Activated naive CD4-positive, alpha-beta T cell treated with anti-CD3 and anti-CD28 coated beads, Interleukin-2, amount 10 ng/mL, durations not matched to agents 7 days and 5 days (primary cell): Measurements from ENCODE around the gene NAA38.
A peak's percentile ranks its signal among the peaks of the same experiment; 100 is the strongest.

Experiments
- CTCF ChIA-PET: fragments of 350-600 bp; sonication (Branson Sonifier 250); formaldehyde crosslinking; loops from one replicate; lab custom pipeline; 2021; ENCODE audit warnings: antibody characterized with exemption; lab: Charles Lee
- DNase-seq: peaks from one replicate; pipeline ENCODE4 v3.0.0-alpha.2; 2020
- H3K27ac Mint-ChIP-seq: one replicate; pipeline ENCODE4 v1.8.0; 2021; ENCODE audit warnings: mild to moderate bottlenecking, moderate library complexity, mixed read lengths
- H3K27me3 Mint-ChIP-seq: one replicate; pipeline ENCODE4 v1.8.0; 2021; ENCODE audit warnings: mild to moderate bottlenecking, mixed read lengths
- H3K36me3 Mint-ChIP-seq: one replicate; pipeline ENCODE4 v1.8.0; 2021; ENCODE audit warnings: mixed read lengths
- H3K4me1 Mint-ChIP-seq: one replicate; pipeline ENCODE4 v1.8.0; 2021; ENCODE audit warnings: mixed read lengths
- H3K4me3 Mint-ChIP-seq: one replicate; pipeline ENCODE4 v1.8.0; 2021; ENCODE audit warnings: mild to moderate bottlenecking, moderate library complexity, mixed read lengths
- H3K9me3 Mint-ChIP-seq: one replicate; pipeline ENCODE4 v1.8.0; 2021; ENCODE audit warnings: mixed read lengths

The NAA38 gene

DNA sequence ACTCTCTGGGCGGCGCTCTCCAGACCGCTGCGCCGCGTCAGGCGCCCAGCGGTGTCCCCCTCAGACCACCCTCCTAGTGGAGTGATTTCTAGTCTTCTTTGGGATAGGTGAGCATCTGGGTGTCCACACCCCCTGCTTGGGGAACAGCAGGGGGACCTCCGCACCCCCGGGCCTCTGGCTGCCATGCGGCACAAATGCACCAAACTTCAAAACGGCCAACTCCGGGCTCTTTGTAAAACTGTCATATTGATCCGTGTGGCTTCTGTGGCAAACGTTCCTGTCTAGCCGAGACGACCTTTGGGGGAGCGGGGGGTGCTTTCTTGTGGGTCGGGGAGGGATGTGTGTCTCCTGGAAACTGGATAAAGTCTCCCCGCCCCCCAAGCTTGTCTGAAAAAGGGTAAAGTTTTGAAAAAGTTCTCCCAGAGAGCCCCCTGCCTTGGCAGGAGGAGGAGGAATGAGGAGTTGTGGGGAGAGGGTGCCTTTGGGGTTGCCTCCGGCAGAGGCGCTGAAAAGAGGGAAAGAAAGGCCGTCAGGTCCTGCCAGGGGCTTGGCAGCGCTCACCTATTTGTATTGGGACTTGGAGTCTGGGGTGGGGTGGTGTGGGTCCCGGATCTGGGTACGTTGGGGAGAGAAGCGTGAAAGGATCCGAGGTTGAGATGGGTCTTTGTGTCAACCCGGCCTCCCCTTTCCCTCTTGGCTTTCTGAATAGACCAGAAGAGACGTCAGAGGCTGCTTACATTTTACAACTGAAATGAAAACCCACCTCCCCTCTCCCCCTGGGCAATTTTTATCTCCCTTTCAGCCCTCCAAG, 29.1 kb upstream of the NAA38 start:
- Mint-ChIP-seq H3K27ac (no peak overlapping the region), H3K4me3 (no peak overlapping the region), H3K36me3 (peaks cover 26% of the 10 kb centered on the region), H3K9me3 (no peaks in the 10 kb centered on the region), H3K27me3 (no peaks in the 10 kb centered on the region), H3K4me1 (peaks cover 15% of the 10 kb centered on the region)
- CTCF ChIA-PET, result interaction anchor here (1.0 to 1.5 kb wide), 4 partner anchors 10 to 103 kb away, joined by 3 to 5 read pairs (median 3); no protein-coding TSS in a partner anchor
- peak; percentile 73 for DNase-seq

DNA sequence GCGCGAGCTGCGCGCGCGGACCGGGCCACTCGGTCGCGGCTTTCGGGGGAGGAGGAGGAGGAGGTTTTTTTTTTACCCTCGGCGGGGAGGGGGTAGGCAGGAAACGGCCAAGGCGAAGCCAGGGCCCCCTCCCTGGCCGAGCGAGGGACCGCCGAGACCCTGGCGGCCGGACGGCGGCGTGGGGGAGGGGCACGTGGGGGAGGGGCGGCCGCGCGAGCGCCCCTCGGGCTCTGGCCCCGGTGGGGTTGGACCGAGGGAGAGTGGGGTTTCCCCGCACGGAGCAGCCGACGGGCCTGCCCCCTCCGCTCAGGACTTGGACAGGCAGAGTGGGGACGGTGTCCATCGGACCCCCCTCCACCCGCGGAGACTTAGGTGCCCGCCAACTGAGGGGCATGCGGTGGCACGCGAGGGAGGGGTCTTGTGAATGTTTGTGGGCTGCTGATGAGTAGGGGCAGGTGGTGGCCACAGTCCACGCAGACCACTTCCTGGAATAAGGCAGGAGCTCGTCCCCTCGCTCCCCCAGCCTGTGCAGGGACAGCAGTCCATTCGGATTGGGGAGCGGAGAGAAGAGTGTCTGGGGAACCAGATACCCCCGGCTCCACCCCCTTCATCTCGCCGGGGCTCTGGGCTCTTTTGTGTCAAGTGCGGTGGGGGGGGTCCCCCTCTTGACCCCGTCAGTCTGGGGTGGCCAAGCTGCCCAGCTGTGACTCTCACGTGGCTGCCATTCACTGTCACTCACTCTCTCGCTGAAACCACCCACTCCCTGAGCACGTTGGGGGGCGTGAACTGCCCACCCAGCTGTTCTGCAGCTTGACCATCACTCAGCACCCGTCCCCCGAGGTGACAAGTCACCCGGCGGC, 28.2 kb upstream of the NAA38 start:
- H3K27me3 Mint-ChIP-seq, result no peaks in the 10 kb centered on the region
- peak overlapping the region; percentile 78 for H3K27ac Mint-ChIP-seq
- H3K9me3 Mint-ChIP-seq, result no peaks in the 10 kb centered on the region
- peak; percentile 60 for DNase-seq
- peak overlapping the region; percentile 60 for H3K4me3 Mint-ChIP-seq
- peaks cover 14% of the 10 kb centered on the region for H3K4me1 Mint-ChIP-seq
- CTCF ChIA-PET, result interaction anchor here (1.0 to 1.5 kb wide), 4 partner anchors 9 to 104 kb away, joined by 3 to 5 read pairs (median 3); no protein-coding TSS in a partner anchor
- peaks cover 19% of the 10 kb centered on the region for H3K36me3 Mint-ChIP-seq

DNA sequence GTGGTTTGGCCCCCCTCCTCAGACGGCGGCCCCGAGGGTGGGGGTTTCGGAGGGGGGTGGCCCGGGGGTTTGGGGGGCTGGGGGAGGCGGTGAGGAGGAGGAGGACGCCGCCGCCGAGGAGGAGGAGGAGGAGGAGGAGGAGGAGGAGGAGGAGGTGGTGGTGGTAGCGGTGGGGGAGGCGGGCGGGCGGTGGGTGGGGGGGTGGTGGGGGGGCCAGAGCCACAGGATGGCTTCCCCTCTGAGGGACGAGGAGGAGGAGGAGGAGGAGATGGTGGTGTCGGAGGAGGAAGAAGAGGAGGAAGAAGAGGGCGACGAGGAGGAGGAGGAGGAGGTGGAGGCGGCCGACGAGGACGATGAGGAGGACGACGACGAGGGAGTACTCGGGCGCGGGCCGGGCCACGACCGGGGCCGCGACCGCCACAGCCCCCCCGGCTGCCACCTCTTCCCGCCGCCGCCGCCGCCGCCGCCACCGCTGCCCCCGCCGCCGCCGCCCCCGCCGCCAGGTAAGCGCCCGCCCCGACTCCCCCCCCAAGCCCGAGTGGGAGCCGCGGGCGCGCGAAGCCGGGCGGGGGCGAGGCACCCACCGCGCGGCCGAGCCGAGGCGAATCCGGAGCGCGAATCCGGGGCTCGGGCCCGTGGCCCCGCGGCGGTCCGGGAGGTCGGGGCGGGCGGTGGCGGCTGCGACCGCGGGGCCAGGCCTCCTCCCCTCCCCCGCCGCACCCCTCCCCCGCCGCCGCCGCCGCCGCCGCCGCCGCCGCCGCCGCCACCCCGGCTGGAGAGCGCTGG, 27.4 kb upstream of the NAA38 start:
- peak overlapping the region; percentile 72 for H3K4me3 Mint-ChIP-seq
- peak overlapping the region; percentile 84 for H3K27ac Mint-ChIP-seq
- no peaks in the 10 kb centered on the region for H3K9me3 Mint-ChIP-seq
- H3K27me3 Mint-ChIP-seq, result no peaks in the 10 kb centered on the region
- peaks cover 8% of the 10 kb centered on the region for H3K4me1 Mint-ChIP-seq
- H3K36me3 Mint-ChIP-seq, result peaks cover 11% of the 10 kb centered on the region
- peak; percentile 49 for DNase-seq
- CTCF ChIA-PET, result no interaction called here

DNA sequence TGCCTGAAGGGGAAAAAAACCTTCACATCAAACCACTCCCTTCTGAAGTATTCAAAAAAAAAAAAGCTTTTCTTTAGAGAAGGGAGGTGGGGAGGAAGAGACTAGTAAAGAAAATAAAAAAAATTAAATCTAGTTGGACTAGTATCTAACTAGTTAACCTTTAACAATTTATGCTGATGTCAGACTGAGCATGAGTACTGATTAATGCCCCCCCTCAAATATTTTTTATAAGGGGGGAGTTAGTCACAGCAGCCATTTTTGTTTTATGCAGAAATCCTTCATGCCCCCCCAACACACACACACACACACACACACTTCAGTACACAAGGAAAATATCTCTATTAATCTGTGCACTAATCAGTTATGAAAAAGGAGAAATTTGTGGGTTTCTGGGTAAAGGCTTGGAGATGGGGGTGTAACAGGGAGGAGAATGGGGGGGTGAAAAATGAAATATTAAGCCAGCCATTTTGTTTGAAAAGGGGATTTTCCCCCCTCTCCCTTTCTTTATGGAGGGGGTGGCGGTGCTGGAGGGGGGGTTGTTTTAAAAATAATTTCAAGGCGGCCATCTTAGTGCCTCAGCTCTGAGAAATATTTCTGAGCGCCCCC, 26.5 kb upstream of the NAA38 start:
- peak; percentile 54 for DNase-seq
- CTCF ChIA-PET, result interaction anchor here (0.6 to 2.2 kb wide), 3 partner anchors 15 to 196 kb away, joined by 3 to 9 read pairs (median 3); partner anchors contain the start of gene WRAP53
- no peaks in the 10 kb centered on the region for H3K9me3 Mint-ChIP-seq
- H3K36me3 Mint-ChIP-seq, result peaks cover 6% of the 10 kb centered on the region
- H3K27ac Mint-ChIP-seq, result peak overlapping the region; percentile 88
- H3K4me3 Mint-ChIP-seq, result peak overlapping the region; percentile 71
- H3K27me3 Mint-ChIP-seq, result no peaks in the 10 kb centered on the region
- peaks cover 8% of the 10 kb centered on the region for H3K4me1 Mint-ChIP-seq

DNA sequence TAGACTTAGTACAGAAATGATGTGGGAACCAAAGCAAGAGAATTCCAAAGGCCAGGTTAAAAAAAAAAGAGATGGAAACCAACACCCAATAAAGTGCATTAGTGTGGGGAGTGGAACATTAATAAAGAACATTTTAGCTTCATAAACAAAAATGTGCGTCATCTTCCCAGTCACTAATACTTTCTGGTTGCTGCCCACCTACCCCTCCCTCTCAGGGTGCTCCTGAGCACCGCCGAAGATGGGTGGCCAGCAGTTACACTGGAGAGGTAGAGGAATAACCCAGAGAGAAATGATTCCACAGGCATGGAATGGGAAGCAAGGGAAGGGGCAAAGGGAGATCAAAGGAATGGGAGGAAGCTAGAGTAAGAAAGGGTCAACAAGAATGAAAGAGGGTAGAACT, 25.3 kb upstream of the NAA38 start:
- Mint-ChIP-seq H3K36me3 (peaks cover 6% of the 10 kb centered on the region), H3K4me1 (peaks cover 8% of the 10 kb centered on the region), H3K9me3 (no peaks in the 10 kb centered on the region), H3K27ac (no peak overlapping the region), H3K4me3 (no peak overlapping the region), H3K27me3 (no peaks in the 10 kb centered on the region)
- DNase-seq, result no peak
- CTCF ChIA-PET, result interaction anchor here (0.9 to 2.2 kb wide), 4 partner anchors 13 to 19 kb away, joined by 3 to 9 read pairs (median 4); no protein-coding TSS in a partner anchor

DNA sequence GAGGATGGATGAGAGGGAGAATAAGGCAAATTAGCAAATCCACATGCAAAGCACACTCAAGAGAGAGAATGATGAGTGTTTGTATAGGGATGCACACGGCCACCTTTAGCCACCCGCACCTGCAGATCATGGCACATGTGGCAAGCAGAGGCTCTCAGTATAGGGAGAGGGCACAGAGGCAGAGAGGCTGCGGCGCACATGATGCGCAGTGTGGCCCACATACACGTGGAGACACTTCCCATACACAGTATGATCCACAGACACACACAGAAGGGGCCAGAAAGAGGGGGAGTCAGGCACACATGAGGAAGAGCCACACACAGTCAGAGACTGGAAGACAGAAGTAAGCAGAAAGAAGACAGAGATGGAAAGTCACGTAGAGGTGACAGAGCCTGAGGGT, 24.7 kb upstream of the NAA38 start:
- Mint-ChIP-seq H3K27ac (no peak overlapping the region), H3K4me3 (no peak overlapping the region), H3K36me3 (peaks cover 8% of the 10 kb centered on the region), H3K27me3 (no peaks in the 10 kb centered on the region), H3K4me1 (peaks cover 8% of the 10 kb centered on the region), H3K9me3 (no peaks in the 10 kb centered on the region)
- CTCF ChIA-PET, result interaction anchor here (1.2 to 2.2 kb wide), 2 partner anchors 13 to 19 kb away, joined by 3 to 9 read pairs; no protein-coding TSS in a partner anchor
- DNase-seq, result no peak

DNA sequence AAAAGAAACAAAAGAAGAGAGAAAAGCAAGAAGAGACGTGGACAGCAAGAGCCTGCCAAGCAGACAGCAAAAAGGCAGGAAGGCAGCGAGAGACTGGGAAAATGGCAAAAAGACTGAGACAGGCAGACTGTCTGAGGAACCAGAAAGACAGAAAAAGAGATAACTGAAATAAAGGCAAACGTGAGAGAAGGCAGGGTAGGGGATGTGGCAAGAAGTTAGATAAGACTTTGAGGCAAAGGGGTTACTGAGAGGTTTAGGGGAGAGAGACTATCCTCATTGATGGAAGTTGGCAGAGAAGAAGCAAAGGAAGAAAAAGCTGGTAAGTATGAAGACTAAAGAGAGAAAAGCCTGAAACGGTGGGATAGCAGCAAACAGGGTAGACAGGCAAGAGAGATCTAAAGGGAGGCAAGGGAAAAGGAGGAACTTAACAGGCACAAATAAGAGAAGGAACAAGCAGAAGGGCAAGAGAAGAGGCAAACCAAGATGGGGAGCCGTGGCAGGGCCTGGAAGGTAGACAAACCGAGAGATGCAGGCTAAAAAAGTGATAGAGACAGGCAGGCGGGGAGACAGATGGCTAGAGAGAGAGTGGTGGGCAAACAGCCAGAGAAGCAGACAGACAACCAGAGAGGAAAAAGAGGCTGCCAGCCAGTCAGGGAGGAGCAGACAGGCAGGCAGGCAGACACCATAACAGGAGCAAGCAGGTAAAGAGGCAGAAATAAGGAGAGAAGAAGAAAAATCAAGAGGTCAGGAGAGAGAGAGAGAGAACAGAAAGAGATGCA, 24.1 kb upstream of the NAA38 start:
- Mint-ChIP-seq H3K9me3 (no peaks in the 10 kb centered on the region), H3K27me3 (no peaks in the 10 kb centered on the region), H3K4me3 (no peak overlapping the region), H3K36me3 (peaks cover 7% of the 10 kb centered on the region), H3K27ac (no peak overlapping the region), H3K4me1 (peaks cover 5% of the 10 kb centered on the region)
- DNase-seq, result no peak
- CTCF ChIA-PET, result no interaction called here

DNA sequence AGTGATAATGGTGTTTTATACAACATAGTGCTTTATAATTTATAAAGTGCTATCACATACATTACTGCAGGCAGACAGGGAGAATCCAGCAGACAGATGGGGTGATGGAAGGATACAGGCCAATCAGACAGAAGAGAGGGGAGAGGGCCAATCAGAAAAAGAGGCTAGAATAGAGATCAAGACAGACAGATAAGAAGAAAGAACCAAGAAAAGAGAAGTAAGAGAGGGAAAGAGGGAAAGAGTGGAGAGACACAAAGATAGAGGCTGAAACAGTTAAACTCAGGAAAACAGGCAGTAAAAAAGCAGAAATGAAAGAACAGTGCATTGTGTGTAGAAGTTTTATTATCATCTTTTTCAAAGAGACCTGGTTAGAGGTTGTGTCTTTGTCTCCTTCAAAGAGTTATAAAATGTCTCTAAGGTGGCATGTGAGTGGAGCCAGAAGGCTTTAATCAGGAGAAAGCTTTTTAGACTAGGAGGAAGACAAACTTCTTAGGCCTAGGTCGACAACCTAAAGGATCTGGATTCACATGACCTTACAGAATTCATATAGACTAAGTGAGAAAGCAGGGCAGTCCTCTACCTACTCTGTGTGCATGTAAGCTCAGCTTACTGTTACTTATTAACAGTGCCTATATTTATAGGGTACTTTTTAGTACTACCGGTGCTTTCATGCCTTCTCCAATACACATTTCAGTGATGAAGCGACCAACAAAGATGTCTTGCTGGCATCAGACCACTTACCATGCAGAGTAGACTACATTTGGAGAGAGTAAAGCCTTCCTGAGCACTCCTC, 22.9 kb upstream of the NAA38 start:
- CTCF ChIA-PET, result interaction anchor here (0.5 kb wide), 1 partner anchor 15 kb away, joined by 4 read pairs; no protein-coding TSS in a partner anchor
- no peak overlapping the region for H3K27ac Mint-ChIP-seq

DNA sequence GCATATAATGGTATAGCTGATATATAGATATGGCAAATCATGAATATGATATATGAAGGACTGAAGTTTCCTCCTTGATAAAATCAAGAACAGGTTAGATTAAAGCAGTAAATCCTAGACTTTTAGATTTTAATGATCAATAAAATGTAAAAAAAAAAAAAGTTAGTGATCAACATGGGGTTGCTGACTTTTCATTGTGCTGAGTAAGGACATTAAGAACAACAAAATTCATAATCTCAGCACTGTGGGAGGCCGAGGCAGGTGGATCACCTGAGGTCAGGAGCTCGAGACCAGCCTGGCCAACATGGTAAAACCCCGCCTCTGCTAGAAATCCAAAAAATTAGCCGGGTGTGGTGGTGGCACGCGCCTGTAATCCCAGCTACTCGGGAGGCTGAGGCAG, 20.9 kb upstream of the NAA38 start:
- CTCF ChIA-PET, result no interaction called here
- Mint-ChIP-seq H3K4me3 (no peak overlapping the region), H3K4me1 (no peaks in the 10 kb centered on the region), H3K27me3 (no peaks in the 10 kb centered on the region), H3K9me3 (no peaks in the 10 kb centered on the region), H3K27ac (no peak overlapping the region), H3K36me3 (peaks cover 12% of the 10 kb centered on the region)
- no peak for DNase-seq

More for the DNA sequence above, 22.9 kb upstream of the NAA38 start:
- Mint-ChIP-seq H3K9me3 (no peaks in the 10 kb centered on the region), H3K36me3 (peaks cover 2% of the 10 kb centered on the region), H3K4me1 (peaks cover 2% of the 10 kb centered on the region), H3K4me3 (no peak overlapping the region), H3K27me3 (no peaks in the 10 kb centered on the region)
- no peak for DNase-seq

DNA sequence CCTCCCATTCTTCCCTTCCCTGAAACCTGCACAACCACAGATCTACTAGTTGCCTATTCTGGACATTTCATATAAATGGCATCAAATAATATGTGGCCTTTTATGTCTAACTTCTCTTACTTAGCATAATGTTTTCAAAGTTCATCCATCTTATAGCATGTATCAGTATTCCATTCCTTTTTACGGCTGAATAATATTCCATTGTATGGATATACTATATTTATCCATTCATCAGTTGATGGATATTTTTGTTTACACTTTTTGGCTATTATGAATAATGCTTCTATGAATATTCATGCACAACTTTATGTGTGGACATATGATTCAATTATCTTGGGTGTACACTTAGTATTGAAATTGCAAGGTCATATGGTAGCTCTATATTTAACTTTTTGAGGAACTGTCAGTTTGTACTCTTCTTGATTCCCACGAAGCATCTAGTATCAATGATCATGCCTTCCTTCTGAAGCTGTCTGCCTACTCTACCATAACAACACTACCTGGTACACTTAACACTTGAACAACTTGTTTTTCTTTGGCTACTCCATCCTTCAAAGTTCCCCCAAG, 18.5 kb upstream of the NAA38 start:
- peaks cover 18% of the 10 kb centered on the region for H3K36me3 Mint-ChIP-seq
- H3K27me3 Mint-ChIP-seq, result no peaks in the 10 kb centered on the region
- H3K9me3 Mint-ChIP-seq, result no peaks in the 10 kb centered on the region
- no peaks in the 10 kb centered on the region for H3K4me1 Mint-ChIP-seq
- H3K4me3 Mint-ChIP-seq, result no peak overlapping the region
- H3K27ac Mint-ChIP-seq, result no peak overlapping the region
- no peak for DNase-seq
- CTCF ChIA-PET, result interaction anchor here (0.6 to 1.8 kb wide), 3 partner anchors 10 to 57 kb away, joined by 3 read pairs; no protein-coding TSS in a partner anchor

DNA sequence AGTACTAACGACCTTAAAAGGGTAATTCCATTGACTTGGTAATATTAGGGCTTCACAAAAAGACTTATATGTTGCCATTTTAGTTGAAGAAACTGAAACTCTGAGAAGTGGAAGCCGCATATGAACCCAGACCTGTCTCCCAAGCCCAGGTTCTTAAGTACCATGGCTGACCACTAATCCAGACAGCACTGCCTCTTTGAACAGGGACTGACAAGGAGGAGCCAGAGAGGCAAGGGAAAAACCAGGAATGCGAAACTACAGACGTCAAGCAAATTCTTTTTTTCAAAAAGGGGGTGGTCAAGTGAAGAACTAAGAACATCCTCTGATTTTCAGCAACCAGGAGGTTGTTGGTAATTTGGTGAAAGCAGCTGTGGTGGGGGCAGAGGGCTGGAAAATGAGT, 15.7 kb upstream of the NAA38 start:
- Mint-ChIP-seq H3K9me3 (no peaks in the 10 kb centered on the region), H3K4me3 (no peak overlapping the region), H3K36me3 (peaks cover 18% of the 10 kb centered on the region), H3K4me1 (peaks cover 13% of the 10 kb centered on the region), H3K27ac (no peak overlapping the region), H3K27me3 (no peaks in the 10 kb centered on the region)
- CTCF ChIA-PET, result interaction anchor here (1.7 kb wide), 1 partner anchor 40 kb away, joined by 5 read pairs; no protein-coding TSS in a partner anchor
- no peak for DNase-seq
